Testis (tissue), 2 donors: ENCODE measurements around the gene ATP8A1.

Source experiments
- POLR2A ChIP-seq: fragments of 450-650 bp; IDR thresholded peaks from one replicate; pipeline ENCODE4 v1.6.1; 2017; ENCODE audit warnings: antibody characterized with exemption, mild to moderate bottlenecking, moderate library complexity
- TF ChIP-seq, protein P1 (sequence below), 3 experiments: fragments of 450-650 bp in 2 of 3; fragments of 200-600 bp in 1 of 3; sonication (generic) in 1 of 3; IDR thresholded peaks; one replicate each; pipeline ENCODE4 v1.5.1; 2016 to 2019; ENCODE audit warnings: antibody characterized with exemption in 3 of 3, mild to moderate bottlenecking in 2 of 3, moderate library complexity in 1 of 3

DNA sequence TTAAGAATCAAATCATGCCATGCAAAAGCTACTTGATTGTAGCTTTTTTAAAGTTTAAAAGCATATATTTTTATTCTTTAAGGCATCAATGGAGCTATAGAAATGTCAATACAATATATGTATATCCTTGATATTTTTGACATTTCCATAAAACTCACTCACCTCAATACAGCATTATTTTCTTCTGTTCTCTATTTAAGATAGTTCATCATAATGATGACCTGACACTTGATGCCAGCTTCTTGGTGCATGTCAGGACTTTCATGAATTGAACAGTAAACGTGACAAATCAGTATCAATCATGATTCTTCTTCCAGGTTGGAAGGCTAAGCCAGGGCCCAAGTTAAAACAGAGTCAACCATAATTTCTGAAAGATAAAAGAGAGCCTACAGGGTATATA is 33.6 kb upstream of the ATP8A1 start:
- TF ChIP-seq, protein P1, sequence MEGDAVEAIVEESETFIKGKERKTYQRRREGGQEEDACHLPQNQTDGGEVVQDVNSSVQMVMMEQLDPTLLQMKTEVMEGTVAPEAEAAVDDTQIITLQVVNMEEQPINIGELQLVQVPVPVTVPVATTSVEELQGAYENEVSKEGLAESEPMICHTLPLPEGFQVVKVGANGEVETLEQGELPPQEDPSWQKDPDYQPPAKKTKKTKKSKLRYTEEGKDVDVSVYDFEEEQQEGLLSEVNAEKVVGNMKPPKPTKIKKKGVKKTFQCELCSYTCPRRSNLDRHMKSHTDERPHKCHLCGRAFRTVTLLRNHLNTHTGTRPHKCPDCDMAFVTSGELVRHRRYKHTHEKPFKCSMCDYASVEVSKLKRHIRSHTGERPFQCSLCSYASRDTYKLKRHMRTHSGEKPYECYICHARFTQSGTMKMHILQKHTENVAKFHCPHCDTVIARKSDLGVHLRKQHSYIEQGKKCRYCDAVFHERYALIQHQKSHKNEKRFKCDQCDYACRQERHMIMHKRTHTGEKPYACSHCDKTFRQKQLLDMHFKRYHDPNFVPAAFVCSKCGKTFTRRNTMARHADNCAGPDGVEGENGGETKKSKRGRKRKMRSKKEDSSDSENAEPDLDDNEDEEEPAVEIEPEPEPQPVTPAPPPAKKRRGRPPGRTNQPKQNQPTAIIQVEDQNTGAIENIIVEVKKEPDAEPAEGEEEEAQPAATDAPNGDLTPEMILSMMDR (IDR thresholded peaks at IDR 0.05), result no peak
- TF ChIP-seq POLR2A, result no peak
